Gastroesophageal sphincter (tissue), 2 donors: ENCODE measurements around the gene GZMM.

Source experiments
- POLR2A ChIP-seq, 2 donors: fragments of 450-650 bp; IDR thresholded peaks; one replicate each; pipeline ENCODE4 v1.6.1; 2017; ENCODE audit warnings: antibody characterized with exemption in 2 of 2, mild to moderate bottlenecking in 2 of 2, moderate library complexity in 1 of 2
- POLR2AphosphoS5 ChIP-seq: sonication (generic); formaldehyde crosslinking; IDR thresholded peaks from one replicate; pipeline ENCODE4 v1.6.1; 2017; ENCODE audit warnings: antibody characterized with exemption

- TF ChIP-seq POLR2A (IDR thresholded peaks at IDR 0.05) (no peak), POLR2AphosphoS5 (no peak)
Observed at GRCh38 chr19:519449-519865, 24.4 kb upstream of the GZMM start.
